Vagina (tissue), 2 donors: ENCODE data around the gene PSKH1.
"Not testable (repeated sequence)": the region's sequence is repeated elsewhere in the genome, so short reads cannot be mapped to it uniquely, and the experiment has no call there.

ENCODE experiments used
- CTCF ChIP-seq, 3 experiments: fragments of 450-650 bp in 2 of 3; fragments of 200-600 bp in 1 of 3; sonication (generic) in 1 of 3; IDR thresholded peaks; one replicate each; pipeline ENCODE4 v1.5.1; 2017 to 2019; ENCODE audit warnings: antibody characterized with exemption in 3 of 3, mild to moderate bottlenecking in 2 of 3, moderate library complexity in 2 of 3
- POLR2A ChIP-seq, 2 donors: fragments of 450-650 bp; IDR thresholded peaks; one replicate each; pipeline ENCODE4 v1.6.1; 2017; ENCODE audit warnings: antibody characterized with exemption in 2 of 2, mild to moderate bottlenecking in 2 of 2, moderate library complexity in 2 of 2
- POLR2AphosphoS5 ChIP-seq, 2 donors: sonication (generic); formaldehyde crosslinking; IDR thresholded peaks; one replicate each; pipeline ENCODE4 v1.9.0; 2017; ENCODE audit warnings: antibody characterized with exemption in 2 of 2, mild to moderate bottlenecking in 2 of 2, low read depth in 1 of 2; ENCODE audit not compliant: insufficient read depth in 1 of 2

DNA sequence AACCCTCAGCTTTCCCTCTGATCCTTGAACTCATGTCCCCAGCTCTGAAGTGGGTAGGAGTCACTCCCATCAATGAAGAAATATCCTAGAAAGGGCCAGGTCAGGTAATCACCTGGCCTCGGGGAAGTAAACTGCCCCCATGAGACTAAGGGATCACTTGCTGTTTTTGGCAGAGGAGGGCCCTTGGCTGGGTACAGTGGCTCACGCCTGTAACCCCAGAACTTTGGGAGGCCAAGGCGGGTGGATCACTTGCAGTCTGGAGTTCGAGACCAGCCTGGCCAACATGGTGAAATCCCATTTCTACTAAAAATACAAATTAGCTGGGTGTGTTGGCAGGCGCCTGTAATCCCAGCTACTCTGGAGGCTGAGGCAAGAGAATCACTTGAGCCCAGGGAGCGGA, 29.0 kb upstream of the PSKH1 start:
- not testable (repeated sequence) for TF ChIP-seq CTCF (IDR thresholded peaks at IDR 0.05); POLR2AphosphoS5 (IDR thresholded peaks at IDR 0.05; ENCODE audit: insufficient read depth in 1 of 2, low read depth in 1 of 2); POLR2A (IDR thresholded peaks at IDR 0.05)
